GM18502 (cell line): Measurements from ENCODE around the gene APOBEC4.
A peak's percentile ranks its signal among the peaks of the same experiment; 100 is the strongest.

Experiments
- ATAC-seq: cut with Tn5 transposase; IDR thresholded peaks from one replicate; pipeline ENCODE4 v1.9.1; 2021; ENCODE audit warnings: mild to moderate bottlenecking; ENCODE audit not compliant: unreplicated experiment, poor library complexity

APOBEC4 gene

GRCh38 chr1:183675883-183676585, 22.9 kb upstream of the APOBEC4 start:
- no peak for ATAC-seq

GRCh38 chr1:183675381-183675780, 22.3 kb upstream of the APOBEC4 start:
- no peak for ATAC-seq

- ATAC-seq: no peak
Measured at GRCh38 chr1:183674886-183675285, 21.8 kb upstream of the APOBEC4 start.

- ATAC-seq: no peak
Measured at GRCh38 chr1:183674339-183674738, 21.2 kb upstream of the APOBEC4 start.

GRCh38 chr1:183673605-183674323, 20.6 kb upstream of the APOBEC4 start:
- no peak for ATAC-seq

- no peak for ATAC-seq
Measured at GRCh38 chr1:183670169-183670568, 17.1 kb upstream of the APOBEC4 start.

GRCh38 chr1:183656355-183656754, 3.2 kb upstream of the APOBEC4 start:
- no peak for ATAC-seq

- peak; percentile 64 for ATAC-seq
Measured at GRCh38 chr1:183655562-183656075, 2.5 kb upstream of the APOBEC4 start.

GRCh38 chr1:183654706-183655105, 1.6 kb upstream of the APOBEC4 start:
- ATAC-seq: no peak

GRCh38 chr1:183653876-183654451, 848 bp upstream of the APOBEC4 start:
- ATAC-seq: no peak

- no peak for ATAC-seq
Measured at GRCh38 chr1:183653462-183653794, 312 bp upstream of the APOBEC4 start.

GRCh38 chr1:183652107-183652506, 1.0 kb downstream of the APOBEC4 start:
- ATAC-seq: no peak

GRCh38 chr1:183651612-183652011, 1.5 kb downstream of the APOBEC4 start:
- no peak for ATAC-seq

GRCh38 chr1:183648042-183648441, 5.1 kb downstream of the APOBEC4 start:
- ATAC-seq: no peak

- ATAC-seq: no peak
Measured at GRCh38 chr1:183646776-183647175, 6.3 kb downstream of the APOBEC4 start.

- ATAC-seq: no peak
Measured at GRCh38 chr1:183645531-183645930, 7.6 kb downstream of the APOBEC4 start.

GRCh38 chr1:183642166-183642565, 10.9 kb downstream of the APOBEC4 start:
- ATAC-seq: no peak

GRCh38 chr1:183640193-183640592, 12.9 kb downstream of the APOBEC4 start:
- no peak for ATAC-seq

- no peak for ATAC-seq
Measured at GRCh38 chr1:183638649-183639387, 14.3 kb downstream of the APOBEC4 start.

GRCh38 chr1:183636783-183637182, 16.3 kb downstream of the APOBEC4 start:
- ATAC-seq: no peak

GRCh38 chr1:183636334-183636682, 16.8 kb downstream of the APOBEC4 start:
- ATAC-seq: no peak
